ENCODE data around the gene ANO6. TPM values are rescaled to one million over a fixed set of nuclear protein-coding genes. Genes with fewer than 3 reads are reported as not detected.

The ANO6 gene
- polyA plus RNA-seq, 1 donor from 2014 or later, result 9.0 TPM

DNA sequence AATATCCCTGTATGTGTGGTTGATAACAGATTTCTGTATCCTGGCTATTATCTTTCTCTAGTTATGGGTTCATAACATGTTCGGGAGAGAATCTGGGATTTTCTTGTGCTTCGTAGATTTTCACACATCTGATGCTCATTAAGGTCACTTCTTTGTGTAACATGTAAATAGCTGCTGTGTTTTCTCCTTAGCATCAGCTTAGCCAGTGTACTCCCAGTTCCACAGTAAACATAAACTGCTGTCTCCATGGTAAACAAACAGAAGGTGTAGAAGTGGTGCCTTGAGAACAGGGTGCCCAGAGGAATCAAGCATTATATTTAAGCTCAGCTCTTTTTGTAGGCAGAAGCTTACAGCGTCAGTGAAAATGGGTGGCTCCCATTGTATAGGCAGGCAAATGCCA, 88.0 kb downstream of the ANO6 start:
- Histone ChIP-seq H3K27ac (ENCODE audit: low read length) (no peak overlapping the region), H3K36me3 (ENCODE audit: insufficient read depth, low read length) (no peaks in the 10 kb centered on the region), H3K9me2 (ENCODE audit: insufficient read depth, low read length) (no peaks in the 10 kb centered on the region), H3K4me3 (ENCODE audit: low read length) (no peak overlapping the region), H3F3A (ENCODE audit: insufficient read depth, low read length, poor library complexity, severe bottlenecking) (no peaks in the 10 kb centered on the region), H3K4me2 (ENCODE audit: low read length) (no peak overlapping the region), H3K9me3 (ENCODE audit: low read length) (no peaks in the 10 kb centered on the region), H4K20me1 (ENCODE audit: insufficient read depth) (no peaks in the 10 kb centered on the region), H3K27me3 (ENCODE audit: insufficient read depth, low read depth, low read length) (no peaks in the 10 kb centered on the region), H3K9ac (ENCODE audit: low read length) (no peak overlapping the region), H3K79me2 (replicated peaks; ENCODE audit: insufficient read depth, low read length) (no peaks in the 10 kb centered on the region), H2AFZ (ENCODE audit: low read depth, low read length) (no peak overlapping the region)
- TF ChIP-seq EZH2 (IDR thresholded peaks at IDR 0.05; ENCODE audit: borderline replicate concordance, insufficient read depth, low read length, poor library complexity, severe bottlenecking), result no peak
- no peak for TF ChIP-seq POLR2AphosphoS5 (IDR thresholded peaks at IDR 0.05)
- TF ChIP-seq, protein P1, sequence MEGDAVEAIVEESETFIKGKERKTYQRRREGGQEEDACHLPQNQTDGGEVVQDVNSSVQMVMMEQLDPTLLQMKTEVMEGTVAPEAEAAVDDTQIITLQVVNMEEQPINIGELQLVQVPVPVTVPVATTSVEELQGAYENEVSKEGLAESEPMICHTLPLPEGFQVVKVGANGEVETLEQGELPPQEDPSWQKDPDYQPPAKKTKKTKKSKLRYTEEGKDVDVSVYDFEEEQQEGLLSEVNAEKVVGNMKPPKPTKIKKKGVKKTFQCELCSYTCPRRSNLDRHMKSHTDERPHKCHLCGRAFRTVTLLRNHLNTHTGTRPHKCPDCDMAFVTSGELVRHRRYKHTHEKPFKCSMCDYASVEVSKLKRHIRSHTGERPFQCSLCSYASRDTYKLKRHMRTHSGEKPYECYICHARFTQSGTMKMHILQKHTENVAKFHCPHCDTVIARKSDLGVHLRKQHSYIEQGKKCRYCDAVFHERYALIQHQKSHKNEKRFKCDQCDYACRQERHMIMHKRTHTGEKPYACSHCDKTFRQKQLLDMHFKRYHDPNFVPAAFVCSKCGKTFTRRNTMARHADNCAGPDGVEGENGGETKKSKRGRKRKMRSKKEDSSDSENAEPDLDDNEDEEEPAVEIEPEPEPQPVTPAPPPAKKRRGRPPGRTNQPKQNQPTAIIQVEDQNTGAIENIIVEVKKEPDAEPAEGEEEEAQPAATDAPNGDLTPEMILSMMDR (IDR thresholded peaks at IDR 0.05; ENCODE audit: poor library complexity, severe bottlenecking), result no peak
- no peak for TF ChIP-seq EP300 (conservative IDR thresholded peaks at IDR 0.05; ENCODE audit: poor library complexity, severe bottlenecking)
- no peak for TF ChIP-seq SMC3 (conservative IDR thresholded peaks at IDR 0.05; ENCODE audit: poor library complexity)

DNA sequence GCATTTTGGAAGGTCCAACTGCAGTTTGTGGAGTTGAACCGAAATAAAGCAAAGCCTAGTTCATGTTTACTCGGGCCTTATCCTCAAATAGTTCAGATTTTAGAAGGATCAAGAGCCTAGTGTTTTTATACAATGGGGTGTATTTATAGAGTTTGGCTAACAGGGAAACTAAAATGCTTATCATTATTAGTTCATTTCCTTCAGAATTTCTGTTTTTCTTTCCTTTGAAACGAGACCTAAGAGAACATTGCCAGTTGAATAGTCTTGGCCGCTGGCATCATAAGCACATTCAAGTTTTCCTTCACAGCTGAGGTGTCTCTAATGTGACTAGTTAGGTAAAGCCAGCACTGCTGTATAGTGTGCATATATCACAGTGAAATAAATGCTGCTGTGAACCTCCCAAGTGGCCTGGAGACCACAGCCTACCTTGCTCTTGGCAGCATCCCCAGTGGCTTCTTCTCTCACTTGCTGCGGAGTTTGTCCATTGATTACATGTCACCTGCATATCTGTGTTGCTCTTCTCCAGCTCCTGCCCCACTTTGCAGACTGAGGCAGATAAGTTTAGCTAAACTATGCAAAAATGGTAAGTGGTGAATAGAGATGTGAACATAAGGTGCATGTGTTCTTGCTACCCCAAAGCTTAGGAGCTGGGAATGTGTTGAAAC, 88.8 kb downstream of the ANO6 start:
- Histone ChIP-seq H3K4me2 (ENCODE audit: low read length) (no peak overlapping the region), H3F3A (ENCODE audit: insufficient read depth, low read length, poor library complexity, severe bottlenecking) (no peaks in the 10 kb centered on the region), H3K9me2 (ENCODE audit: insufficient read depth, low read length) (no peaks in the 10 kb centered on the region), H2AFZ (ENCODE audit: low read depth, low read length) (no peak overlapping the region), H3K27me3 (ENCODE audit: insufficient read depth, low read depth, low read length) (no peaks in the 10 kb centered on the region), H3K9ac (ENCODE audit: low read length) (no peak overlapping the region), H4K20me1 (ENCODE audit: insufficient read depth) (no peaks in the 10 kb centered on the region), H3K36me3 (ENCODE audit: insufficient read depth, low read length) (no peaks in the 10 kb centered on the region), H3K79me2 (replicated peaks; ENCODE audit: insufficient read depth, low read length) (no peaks in the 10 kb centered on the region), H3K9me3 (ENCODE audit: low read length) (no peaks in the 10 kb centered on the region), H3K4me3 (ENCODE audit: low read length) (no peak overlapping the region), H3K27ac (ENCODE audit: low read length) (no peak overlapping the region)
- TF ChIP-seq TAF1 (IDR thresholded peaks at IDR 0.05; ENCODE audit: low read depth) (no peak), SMC3 (conservative IDR thresholded peaks at IDR 0.05; ENCODE audit: poor library complexity) (no peak), RAD21 (conservative IDR thresholded peaks at IDR 0.05) (no peak), MXI1 (conservative IDR thresholded peaks at IDR 0.05; ENCODE audit: poor library complexity, severe bottlenecking) (no peak), POLR2AphosphoS5 (IDR thresholded peaks at IDR 0.05) (no peak), EP300 (conservative IDR thresholded peaks at IDR 0.05; ENCODE audit: poor library complexity, severe bottlenecking) (no peak), EZH2 (IDR thresholded peaks at IDR 0.05; ENCODE audit: borderline replicate concordance, insufficient read depth, low read length, poor library complexity, severe bottlenecking) (no peak)
- TF ChIP-seq, protein P1 (IDR thresholded peaks at IDR 0.05; ENCODE audit: poor library complexity, severe bottlenecking), result no peak
- TF ChIP-seq, protein P2, sequence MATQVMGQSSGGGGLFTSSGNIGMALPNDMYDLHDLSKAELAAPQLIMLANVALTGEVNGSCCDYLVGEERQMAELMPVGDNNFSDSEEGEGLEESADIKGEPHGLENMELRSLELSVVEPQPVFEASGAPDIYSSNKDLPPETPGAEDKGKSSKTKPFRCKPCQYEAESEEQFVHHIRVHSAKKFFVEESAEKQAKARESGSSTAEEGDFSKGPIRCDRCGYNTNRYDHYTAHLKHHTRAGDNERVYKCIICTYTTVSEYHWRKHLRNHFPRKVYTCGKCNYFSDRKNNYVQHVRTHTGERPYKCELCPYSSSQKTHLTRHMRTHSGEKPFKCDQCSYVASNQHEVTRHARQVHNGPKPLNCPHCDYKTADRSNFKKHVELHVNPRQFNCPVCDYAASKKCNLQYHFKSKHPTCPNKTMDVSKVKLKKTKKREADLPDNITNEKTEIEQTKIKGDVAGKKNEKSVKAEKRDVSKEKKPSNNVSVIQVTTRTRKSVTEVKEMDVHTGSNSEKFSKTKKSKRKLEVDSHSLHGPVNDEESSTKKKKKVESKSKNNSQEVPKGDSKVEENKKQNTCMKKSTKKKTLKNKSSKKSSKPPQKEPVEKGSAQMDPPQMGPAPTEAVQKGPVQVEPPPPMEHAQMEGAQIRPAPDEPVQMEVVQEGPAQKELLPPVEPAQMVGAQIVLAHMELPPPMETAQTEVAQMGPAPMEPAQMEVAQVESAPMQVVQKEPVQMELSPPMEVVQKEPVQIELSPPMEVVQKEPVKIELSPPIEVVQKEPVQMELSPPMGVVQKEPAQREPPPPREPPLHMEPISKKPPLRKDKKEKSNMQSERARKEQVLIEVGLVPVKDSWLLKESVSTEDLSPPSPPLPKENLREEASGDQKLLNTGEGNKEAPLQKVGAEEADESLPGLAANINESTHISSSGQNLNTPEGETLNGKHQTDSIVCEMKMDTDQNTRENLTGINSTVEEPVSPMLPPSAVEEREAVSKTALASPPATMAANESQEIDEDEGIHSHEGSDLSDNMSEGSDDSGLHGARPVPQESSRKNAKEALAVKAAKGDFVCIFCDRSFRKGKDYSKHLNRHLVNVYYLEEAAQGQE (IDR thresholded peaks at IDR 0.05; ENCODE audit: borderline replicate concordance), result no peak
